Glutamatergic neuron (in vitro differentiated cells): ENCODE measurements around the gene ABHD14A. TPM values are rescaled to one million over a fixed set of nuclear protein-coding genes. Genes with fewer than 3 reads are reported as not detected.

Experiments used
- DNase-seq: peaks from one replicate; pipeline ENCODE4 v3.0.0; 2022
- H3K27ac Mint-ChIP-seq: one replicate; pipeline ENCODE4 v1.8.0; 2020; ENCODE audit warnings: mild to moderate bottlenecking, mixed read lengths, inconsistent platforms; ENCODE audit not compliant: unreplicated experiment
- H3K27me3 Mint-ChIP-seq: one replicate; pipeline ENCODE4 v1.8.0; 2020; ENCODE audit warnings: mild to moderate bottlenecking, moderate library complexity, mixed read lengths, inconsistent platforms; ENCODE audit not compliant: unreplicated experiment
- H3K36me3 Mint-ChIP-seq: one replicate; pipeline ENCODE4 v1.8.0; 2020; ENCODE audit warnings: mild to moderate bottlenecking, mixed read lengths, inconsistent platforms; ENCODE audit not compliant: unreplicated experiment
- H3K4me1 Mint-ChIP-seq: one replicate; pipeline ENCODE4 v1.8.0; 2020; ENCODE audit warnings: mild to moderate bottlenecking, low read depth, mixed read lengths, inconsistent platforms; ENCODE audit not compliant: unreplicated experiment
- H3K4me3 Mint-ChIP-seq: one replicate; pipeline ENCODE4 v1.8.0; 2020; ENCODE audit warnings: mild to moderate bottlenecking, mixed read lengths, inconsistent platforms; ENCODE audit not compliant: unreplicated experiment
- H3K9me3 Mint-ChIP-seq: one replicate; pipeline ENCODE4 v1.8.0; 2020; ENCODE audit warnings: mild to moderate bottlenecking, moderate library complexity, mixed read lengths, inconsistent platforms; ENCODE audit not compliant: unreplicated experiment
- total RNA-seq: library from RNA; stranded (reverse); fragmentation: NEBNext Ultra II Directional; extraction: Animal tissue kit (Norgen Biotek cat#: 25700); gene quantifications from one replicate; pipeline ENCODE4 v1.2.1, GENCODE V29; 2021; ENCODE audit not compliant: unreplicated experiment
- TF ChIP-seq, protein P1 (sequence below): fragments of 200-600 bp; sonication (generic); IDR thresholded peaks from one replicate; pipeline ENCODE4 v1.5.0; 2021; ENCODE audit not compliant: partially characterized antibody, unreplicated experiment

The ABHD14A gene
- total RNA-seq, 1 donor from 2014 or later = 12.7 TPM

DNA sequence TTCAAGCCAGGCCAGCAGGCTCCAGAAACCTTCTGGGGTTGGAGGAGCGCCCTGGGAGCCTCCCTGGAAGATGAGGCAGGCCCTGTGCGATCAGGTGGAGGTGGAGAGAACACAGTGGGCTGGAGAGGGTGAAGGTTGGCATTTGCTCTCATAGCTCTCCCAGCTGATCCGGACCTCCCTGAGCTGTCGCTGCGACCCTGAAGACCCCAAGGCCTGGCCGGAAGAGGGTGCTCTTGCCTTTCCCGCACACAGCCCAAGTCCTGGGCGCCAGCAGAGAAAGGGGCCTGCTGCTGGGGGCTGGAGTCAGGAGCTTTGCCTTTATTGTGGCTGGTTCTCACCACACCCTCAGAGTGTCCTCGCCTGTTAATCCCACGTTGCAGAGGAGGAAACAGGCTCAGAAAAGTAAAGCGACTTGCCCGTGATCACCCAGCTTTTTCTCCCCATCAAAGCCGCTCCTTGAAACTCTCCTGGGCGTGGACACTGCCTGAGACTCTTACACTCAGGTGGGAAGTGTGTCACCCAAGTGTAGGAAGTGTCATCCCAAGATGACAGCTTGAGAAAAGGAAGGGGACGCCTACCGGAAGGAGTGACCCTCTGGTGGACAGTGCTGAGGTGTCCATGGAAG is 29.4 kb downstream of the ABHD14A start:
- Mint-ChIP-seq H3K4me3 (no peak overlapping the region), H3K27me3 (peaks cover 3% of the 10 kb centered on the region), H3K27ac (no peak overlapping the region), H3K4me1 (peaks cover 10% of the 10 kb centered on the region), H3K9me3 (peaks cover 5% of the 10 kb centered on the region), H3K36me3 (no peaks in the 10 kb centered on the region)
- peak; percentile 81 for DNase-seq
- TF ChIP-seq, protein P1, sequence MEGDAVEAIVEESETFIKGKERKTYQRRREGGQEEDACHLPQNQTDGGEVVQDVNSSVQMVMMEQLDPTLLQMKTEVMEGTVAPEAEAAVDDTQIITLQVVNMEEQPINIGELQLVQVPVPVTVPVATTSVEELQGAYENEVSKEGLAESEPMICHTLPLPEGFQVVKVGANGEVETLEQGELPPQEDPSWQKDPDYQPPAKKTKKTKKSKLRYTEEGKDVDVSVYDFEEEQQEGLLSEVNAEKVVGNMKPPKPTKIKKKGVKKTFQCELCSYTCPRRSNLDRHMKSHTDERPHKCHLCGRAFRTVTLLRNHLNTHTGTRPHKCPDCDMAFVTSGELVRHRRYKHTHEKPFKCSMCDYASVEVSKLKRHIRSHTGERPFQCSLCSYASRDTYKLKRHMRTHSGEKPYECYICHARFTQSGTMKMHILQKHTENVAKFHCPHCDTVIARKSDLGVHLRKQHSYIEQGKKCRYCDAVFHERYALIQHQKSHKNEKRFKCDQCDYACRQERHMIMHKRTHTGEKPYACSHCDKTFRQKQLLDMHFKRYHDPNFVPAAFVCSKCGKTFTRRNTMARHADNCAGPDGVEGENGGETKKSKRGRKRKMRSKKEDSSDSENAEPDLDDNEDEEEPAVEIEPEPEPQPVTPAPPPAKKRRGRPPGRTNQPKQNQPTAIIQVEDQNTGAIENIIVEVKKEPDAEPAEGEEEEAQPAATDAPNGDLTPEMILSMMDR = peak; percentile 27

DNA sequence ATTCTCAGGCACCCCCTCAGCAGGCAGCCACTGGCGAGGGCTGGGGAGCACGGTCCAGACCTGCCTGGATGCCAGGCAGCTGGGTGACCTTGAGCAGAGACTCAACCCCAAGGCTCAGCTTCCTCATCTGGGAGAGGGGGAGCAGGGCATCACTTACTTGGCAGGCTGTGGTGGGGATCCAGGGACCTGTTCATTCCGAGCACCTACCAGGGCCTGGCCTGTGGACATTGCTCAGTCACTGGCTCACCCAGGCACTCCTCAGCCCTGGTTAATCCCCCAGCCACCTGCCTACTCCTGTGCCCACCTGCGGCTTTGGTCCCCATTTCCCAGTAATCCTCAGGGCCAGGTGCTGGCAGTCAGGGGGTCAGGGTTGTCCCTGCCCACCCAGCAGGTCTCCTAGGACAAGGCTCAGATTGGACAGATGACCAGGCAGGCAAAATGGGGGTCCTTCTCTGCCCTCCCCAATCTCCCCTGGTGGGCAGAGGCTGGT is 30.1 kb downstream of the ABHD14A start:
- TF ChIP-seq, protein P1 = no peak
- H3K4me1 Mint-ChIP-seq = peaks cover 10% of the 10 kb centered on the region
- no peak for DNase-seq
- no peak overlapping the region for H3K27ac Mint-ChIP-seq
- H3K36me3 Mint-ChIP-seq = no peaks in the 10 kb centered on the region
- H3K27me3 Mint-ChIP-seq = peaks cover 3% of the 10 kb centered on the region
- no peak overlapping the region for H3K4me3 Mint-ChIP-seq
- peaks cover 5% of the 10 kb centered on the region for H3K9me3 Mint-ChIP-seq

DNA sequence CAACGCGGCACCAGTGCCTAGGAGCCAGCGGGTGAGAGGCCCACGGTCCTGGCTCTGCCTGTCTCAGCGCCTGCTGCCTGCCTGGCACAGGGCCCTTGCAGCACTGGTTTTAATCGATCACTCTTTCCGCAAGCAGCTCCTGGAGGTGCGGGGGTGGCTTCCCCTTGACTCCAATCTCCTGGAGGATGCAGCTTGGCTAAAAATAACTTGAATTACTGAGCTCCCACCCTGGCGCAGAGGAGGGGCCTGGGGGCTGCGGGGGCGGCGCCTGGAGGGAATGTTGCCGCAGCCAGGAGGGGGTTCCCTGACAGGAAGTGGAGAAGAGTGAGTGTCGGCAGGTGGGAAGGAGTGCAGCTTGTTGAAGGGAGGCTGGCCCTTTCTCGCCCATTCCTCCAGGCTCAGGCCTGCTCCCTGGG is 30.7 kb downstream of the ABHD14A start:
- Mint-ChIP-seq H3K27me3 (peaks cover 6% of the 10 kb centered on the region), H3K27ac (no peak overlapping the region), H3K4me3 (no peak overlapping the region), H3K4me1 (peaks cover 10% of the 10 kb centered on the region), H3K36me3 (no peaks in the 10 kb centered on the region), H3K9me3 (peaks cover 1% of the 10 kb centered on the region)
- DNase-seq = no peak
- TF ChIP-seq, protein P1 = no peak

DNA sequence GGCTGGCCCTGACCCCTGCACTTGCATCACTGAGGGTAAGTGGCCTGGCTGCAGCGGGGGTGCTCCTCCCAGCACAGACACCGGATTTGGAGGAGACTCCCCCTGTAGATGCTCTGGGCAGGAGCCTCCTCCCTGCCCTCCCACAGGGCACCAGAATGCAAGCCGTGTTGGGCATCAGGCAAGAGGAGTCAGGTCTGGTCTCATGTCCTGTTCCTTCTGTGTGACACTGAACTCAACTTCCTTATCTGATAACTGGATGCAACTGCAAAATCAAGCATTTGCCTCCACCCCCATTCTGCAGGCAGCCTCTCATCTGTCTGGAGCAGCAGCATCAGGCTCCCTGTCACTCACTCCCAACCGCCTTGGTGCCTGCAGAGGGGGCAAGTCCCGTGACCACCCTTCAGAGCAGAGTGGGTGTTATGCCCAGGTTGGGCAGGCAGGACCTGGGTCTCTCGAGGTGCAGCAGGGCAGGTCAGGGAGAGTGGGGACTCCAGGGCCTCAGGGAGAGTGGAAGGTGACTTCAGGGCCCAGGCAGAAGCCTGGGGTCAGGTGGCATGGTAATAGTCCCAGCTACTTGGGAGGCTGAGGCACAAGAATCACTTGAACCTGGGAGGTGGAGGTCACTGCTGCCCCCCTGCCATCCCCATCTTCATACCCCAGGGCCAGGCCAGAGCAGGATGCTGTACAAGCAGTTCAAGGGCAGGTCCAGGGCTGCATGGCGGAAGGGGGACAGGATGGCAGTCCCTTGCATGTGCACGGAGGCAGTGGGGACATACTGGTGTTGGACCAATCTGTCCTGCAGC is 31.4 kb downstream of the ABHD14A start:
- Mint-ChIP-seq H3K36me3 (no peaks in the 10 kb centered on the region), H3K27me3 (peaks cover 6% of the 10 kb centered on the region), H3K27ac (no peak overlapping the region), H3K9me3 (peaks cover 1% of the 10 kb centered on the region), H3K4me3 (no peak overlapping the region), H3K4me1 (peaks cover 10% of the 10 kb centered on the region)
- DNase-seq = no peak
- TF ChIP-seq, protein P1 = no peak

- H3K9me3 Mint-ChIP-seq = peaks cover 1% of the 10 kb centered on the region
- no peak overlapping the region for H3K27ac Mint-ChIP-seq
- no peak overlapping the region for H3K4me3 Mint-ChIP-seq
- peaks cover 10% of the 10 kb centered on the region for H3K4me1 Mint-ChIP-seq
- DNase-seq = no peak
- H3K36me3 Mint-ChIP-seq = no peaks in the 10 kb centered on the region
- TF ChIP-seq, protein P1 = no peak
- peaks cover 6% of the 10 kb centered on the region for H3K27me3 Mint-ChIP-seq
Measured at GRCh38 chr3:52006820-52007133, 31.9 kb downstream of the ABHD14A start.
